ENCODE measurements around the gene VAV2.

Gene VAV2

DNA sequence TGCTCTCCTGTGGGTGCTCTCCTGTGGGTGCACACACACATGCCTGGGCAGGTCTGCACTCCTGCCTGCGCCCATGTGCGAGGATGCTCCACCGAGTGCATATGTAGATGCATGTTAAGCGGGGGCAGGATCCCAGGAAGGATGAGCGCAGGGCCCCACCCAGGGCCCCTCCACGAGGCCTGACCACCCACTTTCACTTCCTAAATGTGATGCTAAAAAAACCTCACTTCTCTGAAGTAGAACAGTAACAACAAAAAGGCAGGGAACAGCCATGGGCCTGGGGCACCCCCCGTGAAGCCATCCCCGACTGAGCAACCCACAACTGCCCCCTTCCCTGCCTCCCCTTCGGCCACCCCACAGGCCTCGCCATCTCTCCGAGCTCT is 205.8 kb downstream of the VAV2 start:
- TF ChIP-seq, protein P1, sequence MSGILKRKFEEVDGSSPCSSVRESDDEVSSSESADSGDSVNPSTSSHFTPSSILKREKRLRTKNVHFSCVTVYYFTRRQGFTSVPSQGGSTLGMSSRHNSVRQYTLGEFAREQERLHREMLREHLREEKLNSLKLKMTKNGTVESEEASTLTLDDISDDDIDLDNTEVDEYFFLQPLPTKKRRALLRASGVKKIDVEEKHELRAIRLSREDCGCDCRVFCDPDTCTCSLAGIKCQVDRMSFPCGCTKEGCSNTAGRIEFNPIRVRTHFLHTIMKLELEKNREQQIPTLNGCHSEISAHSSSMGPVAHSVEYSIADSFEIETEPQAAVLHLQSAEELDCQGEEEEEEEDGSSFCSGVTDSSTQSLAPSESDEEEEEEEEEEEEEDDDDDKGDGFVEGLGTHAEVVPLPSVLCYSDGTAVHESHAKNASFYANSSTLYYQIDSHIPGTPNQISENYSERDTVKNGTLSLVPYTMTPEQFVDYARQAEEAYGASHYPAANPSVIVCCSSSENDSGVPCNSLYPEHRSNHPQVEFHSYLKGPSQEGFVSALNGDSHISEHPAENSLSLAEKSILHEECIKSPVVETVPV (CRISPR knock-in tag; IDR thresholded peaks at IDR 0.05) = no peak
- TF ChIP-seq, protein P2, sequence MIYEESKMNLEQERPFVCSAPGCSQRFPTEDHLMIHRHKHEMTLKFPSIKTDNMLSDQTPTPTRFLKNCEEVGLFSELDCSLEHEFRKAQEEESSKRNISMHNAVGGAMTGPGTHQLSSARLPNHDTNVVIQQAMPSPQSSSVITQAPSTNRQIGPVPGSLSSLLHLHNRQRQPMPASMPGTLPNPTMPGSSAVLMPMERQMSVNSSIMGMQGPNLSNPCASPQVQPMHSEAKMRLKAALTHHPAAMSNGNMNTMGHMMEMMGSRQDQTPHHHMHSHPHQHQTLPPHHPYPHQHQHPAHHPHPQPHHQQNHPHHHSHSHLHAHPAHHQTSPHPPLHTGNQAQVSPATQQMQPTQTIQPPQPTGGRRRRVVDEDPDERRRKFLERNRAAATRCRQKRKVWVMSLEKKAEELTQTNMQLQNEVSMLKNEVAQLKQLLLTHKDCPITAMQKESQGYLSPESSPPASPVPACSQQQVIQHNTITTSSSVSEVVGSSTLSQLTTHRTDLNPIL (CRISPR knock-in tag; IDR thresholded peaks at IDR 0.05; ENCODE audit: low read depth) = no peak
- TF ChIP-seq RARB (CRISPR knock-in tag; IDR thresholded peaks at IDR 0.05) = no peak
- no peak for ATAC-seq

DNA sequence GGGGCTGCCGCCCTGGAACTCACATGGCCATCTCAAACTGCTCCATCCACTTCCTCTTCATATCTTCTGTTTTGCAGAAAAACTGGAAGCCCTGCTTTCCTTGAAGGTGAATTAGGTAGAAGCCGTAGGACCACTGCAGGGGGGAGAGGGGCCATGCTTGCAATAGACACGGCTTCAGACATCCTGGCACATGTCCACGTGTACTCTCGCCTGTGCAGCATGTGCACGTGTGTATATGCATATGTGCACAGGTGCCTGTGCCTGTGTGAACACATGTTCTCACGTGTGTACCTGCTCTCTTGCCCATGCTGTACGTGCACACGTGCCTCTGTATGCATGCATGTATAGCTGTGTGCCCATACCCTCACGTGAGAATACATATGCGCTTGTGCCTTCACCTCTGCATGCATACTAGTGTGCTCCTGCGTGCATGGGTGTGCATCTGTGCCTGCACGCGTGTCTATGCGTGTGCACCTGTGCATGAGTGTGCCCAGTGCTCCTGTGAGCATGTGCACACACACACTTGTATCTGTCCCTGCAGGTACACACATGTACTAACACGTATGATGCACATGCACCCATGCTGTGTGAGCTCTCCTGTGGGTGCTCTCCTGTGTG is 206.3 kb downstream of the VAV2 start:
- ATAC-seq = no peak
- TF ChIP-seq ZNF8 (CRISPR knock-in tag; IDR thresholded peaks at IDR 0.05) = no peak
- TF ChIP-seq ZNF565 (CRISPR knock-in tag; conservative IDR thresholded peaks at IDR 0.05; ENCODE audit: low read depth) = no peak
- TF ChIP-seq BACH2 (CRISPR knock-in tag; IDR thresholded peaks at IDR 0.05; ENCODE audit: borderline replicate concordance) = no peak
- TF ChIP-seq ZFP30 (CRISPR knock-in tag; IDR thresholded peaks at IDR 0.05) = no peak
- TF ChIP-seq, protein P1 (CRISPR knock-in tag; IDR thresholded peaks at IDR 0.05) = no peak

DNA sequence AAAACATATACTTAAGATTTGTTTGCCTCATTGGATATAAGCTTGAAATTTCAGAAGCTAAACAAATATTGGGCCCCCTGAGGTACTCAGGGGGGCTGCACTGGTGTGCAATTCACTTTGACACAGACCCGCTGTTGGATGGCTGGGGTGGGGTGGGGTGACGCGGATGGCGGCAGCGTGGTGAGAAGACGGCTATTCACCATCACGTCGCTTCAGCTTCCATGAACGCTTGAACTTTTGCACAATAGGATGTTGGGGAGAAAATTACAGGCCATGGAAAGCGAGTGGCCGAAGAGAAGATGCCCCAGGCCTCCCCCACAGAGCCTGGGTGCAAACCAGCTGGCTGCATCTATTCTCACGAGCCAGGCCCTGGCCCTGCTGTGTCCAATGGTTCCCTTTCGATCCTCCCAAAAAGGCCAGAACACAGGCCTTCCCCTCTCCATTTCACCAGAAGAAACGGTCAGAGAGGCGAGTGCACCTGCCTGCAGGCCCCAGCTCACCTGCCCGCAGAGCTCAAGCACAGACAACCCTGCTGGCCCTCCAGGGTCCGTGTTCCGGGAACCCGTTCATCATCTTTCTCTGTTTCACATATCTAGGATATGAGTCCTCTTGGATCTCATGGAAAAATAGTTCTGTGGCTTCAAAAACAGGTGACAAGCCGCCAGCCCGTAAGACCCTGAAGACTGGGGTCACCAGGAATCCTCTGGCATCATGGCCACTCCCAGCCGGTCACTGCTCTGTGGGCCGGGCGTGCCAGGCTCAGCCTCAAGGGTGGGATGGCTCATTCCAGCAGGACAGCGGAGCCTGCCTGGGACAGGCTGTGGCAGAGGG is 207.2 kb downstream of the VAV2 start:
- ATAC-seq = no peak
- TF ChIP-seq CSDC2 (CRISPR knock-in tag; IDR thresholded peaks at IDR 0.05) (no peak), ZNF565 (CRISPR knock-in tag; conservative IDR thresholded peaks at IDR 0.05; ENCODE audit: low read depth) (no peak), ZC3H10 (CRISPR knock-in tag; IDR thresholded peaks at IDR 0.05) (no peak), GLIS3 (CRISPR knock-in tag; IDR thresholded peaks at IDR 0.05) (no peak), ISL1 (CRISPR knock-in tag; IDR thresholded peaks at IDR 0.05) (no peak), ZFP3 (CRISPR knock-in tag; IDR thresholded peaks at IDR 0.05) (no peak), ZNF8 (CRISPR knock-in tag; IDR thresholded peaks at IDR 0.05) (no peak)
- TF ChIP-seq, protein P1 (CRISPR knock-in tag; IDR thresholded peaks at IDR 0.05) = no peak
- TF ChIP-seq, protein P2 (CRISPR knock-in tag; IDR thresholded peaks at IDR 0.05; ENCODE audit: low read depth) = no peak
- TF ChIP-seq, protein P3, sequence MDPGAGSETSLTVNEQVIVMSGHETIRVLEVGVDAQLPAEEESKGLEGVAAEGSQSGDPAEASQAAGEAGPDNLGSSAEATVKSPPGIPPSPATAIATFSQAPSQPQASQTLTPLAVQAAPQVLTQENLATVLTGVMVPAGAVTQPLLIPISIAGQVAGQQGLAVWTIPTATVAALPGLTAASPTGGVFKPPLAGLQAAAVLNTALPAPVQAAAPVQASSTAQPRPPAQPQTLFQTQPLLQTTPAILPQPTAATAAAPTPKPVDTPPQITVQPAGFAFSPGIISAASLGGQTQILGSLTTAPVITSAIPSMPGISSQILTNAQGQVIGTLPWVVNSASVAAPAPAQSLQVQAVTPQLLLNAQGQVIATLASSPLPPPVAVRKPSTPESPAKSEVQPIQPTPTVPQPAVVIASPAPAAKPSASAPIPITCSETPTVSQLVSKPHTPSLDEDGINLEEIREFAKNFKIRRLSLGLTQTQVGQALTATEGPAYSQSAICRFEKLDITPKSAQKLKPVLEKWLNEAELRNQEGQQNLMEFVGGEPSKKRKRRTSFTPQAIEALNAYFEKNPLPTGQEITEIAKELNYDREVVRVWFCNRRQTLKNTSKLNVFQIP (CRISPR knock-in tag; IDR thresholded peaks at IDR 0.05; ENCODE audit: borderline replicate concordance, low read depth) = no peak
- TF ChIP-seq, protein P4, sequence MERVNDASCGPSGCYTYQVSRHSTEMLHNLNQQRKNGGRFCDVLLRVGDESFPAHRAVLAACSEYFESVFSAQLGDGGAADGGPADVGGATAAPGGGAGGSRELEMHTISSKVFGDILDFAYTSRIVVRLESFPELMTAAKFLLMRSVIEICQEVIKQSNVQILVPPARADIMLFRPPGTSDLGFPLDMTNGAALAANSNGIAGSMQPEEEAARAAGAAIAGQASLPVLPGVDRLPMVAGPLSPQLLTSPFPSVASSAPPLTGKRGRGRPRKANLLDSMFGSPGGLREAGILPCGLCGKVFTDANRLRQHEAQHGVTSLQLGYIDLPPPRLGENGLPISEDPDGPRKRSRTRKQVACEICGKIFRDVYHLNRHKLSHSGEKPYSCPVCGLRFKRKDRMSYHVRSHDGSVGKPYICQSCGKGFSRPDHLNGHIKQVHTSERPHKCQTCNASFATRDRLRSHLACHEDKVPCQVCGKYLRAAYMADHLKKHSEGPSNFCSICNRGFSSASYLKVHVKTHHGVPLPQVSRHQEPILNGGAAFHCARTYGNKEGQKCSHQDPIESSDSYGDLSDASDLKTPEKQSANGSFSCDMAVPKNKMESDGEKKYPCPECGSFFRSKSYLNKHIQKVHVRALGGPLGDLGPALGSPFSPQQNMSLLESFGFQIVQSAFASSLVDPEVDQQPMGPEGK (CRISPR knock-in tag; IDR thresholded peaks at IDR 0.05; ENCODE audit: borderline replicate concordance) = no peak
